Measurements from ENCODE around the gene DUS4L.

The DUS4L gene

DNA sequence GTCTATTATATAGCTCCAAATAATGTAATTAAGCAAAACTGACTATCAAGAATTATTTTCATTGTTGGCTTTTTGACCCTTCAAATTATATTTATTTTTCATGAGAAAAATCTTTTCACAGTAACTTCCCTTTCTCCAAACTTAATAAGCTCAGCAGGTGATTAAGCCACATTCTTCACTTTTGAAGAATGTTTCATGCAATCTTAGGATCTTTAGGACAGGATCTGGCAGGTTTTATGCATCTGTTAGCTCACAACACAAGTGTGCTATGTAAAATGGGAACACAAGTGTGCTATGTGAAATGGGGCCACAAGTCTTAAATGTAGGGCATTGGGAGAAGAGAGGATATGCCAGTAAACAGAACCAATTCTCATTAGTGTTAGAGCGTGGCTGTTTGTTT is 42.5 kb downstream of the DUS4L start:
- Mint-ChIP-seq H3K36me3 (ENCODE audit: insufficient read depth) (peaks cover 15% of the 10 kb centered on the region), H3K4me1 (no peaks in the 10 kb centered on the region), H3K9me3 (no peaks in the 10 kb centered on the region), H3K27ac (ENCODE audit: low read depth) (no peak overlapping the region), H3K27me3 (no peaks in the 10 kb centered on the region), H3K4me3 (no peak overlapping the region)
- ATAC-seq (replicated peaks; ENCODE audit: extremely low read depth, poor library complexity, severe bottlenecking): no peak
- DNase-seq (ENCODE audit: low spot score in 2 of 2): no peak

DNA sequence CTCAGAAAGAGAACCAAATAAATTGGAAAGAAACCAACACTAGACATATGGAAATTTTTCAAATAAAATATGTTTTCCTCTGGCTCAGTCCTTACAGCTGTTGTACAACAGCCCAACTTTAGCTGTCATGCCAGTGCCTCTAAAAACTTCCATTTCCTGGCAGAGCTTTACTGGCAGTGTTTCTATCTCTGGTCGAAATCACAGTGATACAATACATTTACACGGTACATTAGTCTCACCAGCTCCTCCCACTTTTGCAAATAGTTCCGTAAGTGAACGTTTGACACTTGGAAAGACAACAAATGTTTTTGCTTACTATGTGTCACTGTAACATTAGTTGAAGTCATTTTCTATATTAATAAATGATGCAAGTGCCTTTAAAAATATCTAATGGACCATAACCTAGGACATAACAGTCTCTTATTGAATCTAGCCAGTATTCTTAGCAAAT is 46.1 kb downstream of the DUS4L start:
- H3K4me3 Mint-ChIP-seq: no peak overlapping the region
- ATAC-seq (replicated peaks; ENCODE audit: extremely low read depth, poor library complexity, severe bottlenecking): no peak
- no peaks in the 10 kb centered on the region for H3K4me1 Mint-ChIP-seq
- no peaks in the 10 kb centered on the region for H3K27me3 Mint-ChIP-seq
- peaks cover 8% of the 10 kb centered on the region for H3K36me3 Mint-ChIP-seq (ENCODE audit: insufficient read depth)
- DNase-seq (ENCODE audit: low spot score in 2 of 2): no peak
- H3K9me3 Mint-ChIP-seq: no peaks in the 10 kb centered on the region
- no peak overlapping the region for H3K27ac Mint-ChIP-seq (ENCODE audit: low read depth)

DNA sequence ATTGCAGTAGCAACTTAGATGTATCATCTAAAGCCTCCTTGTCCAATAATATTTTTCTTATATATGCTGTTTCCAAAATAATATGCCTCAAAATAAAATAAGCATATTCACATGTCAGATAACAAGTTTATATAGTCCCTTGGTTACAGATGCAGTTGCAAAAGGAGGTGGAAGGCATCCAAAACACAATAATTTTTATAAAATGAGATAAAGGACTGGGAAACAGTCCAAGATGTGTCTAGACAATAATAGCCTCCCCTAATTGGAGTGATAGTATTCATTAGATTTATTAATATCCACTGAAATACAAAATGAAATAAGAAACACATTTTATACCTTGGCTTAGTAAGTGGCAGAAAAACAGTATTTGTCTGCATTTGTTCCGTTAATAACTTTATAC is 46.6 kb downstream of the DUS4L start:
- H3K27me3 Mint-ChIP-seq: no peaks in the 10 kb centered on the region
- no peaks in the 10 kb centered on the region for H3K9me3 Mint-ChIP-seq
- no peak overlapping the region for H3K27ac Mint-ChIP-seq (ENCODE audit: low read depth)
- no peaks in the 10 kb centered on the region for H3K4me1 Mint-ChIP-seq
- ATAC-seq (replicated peaks; ENCODE audit: extremely low read depth, poor library complexity, severe bottlenecking) (no peak), DNase-seq (ENCODE audit: low spot score in 2 of 2) (no peak)
- peaks cover 9% of the 10 kb centered on the region for H3K36me3 Mint-ChIP-seq (ENCODE audit: insufficient read depth)
- H3K4me3 Mint-ChIP-seq: no peak overlapping the region

DNA sequence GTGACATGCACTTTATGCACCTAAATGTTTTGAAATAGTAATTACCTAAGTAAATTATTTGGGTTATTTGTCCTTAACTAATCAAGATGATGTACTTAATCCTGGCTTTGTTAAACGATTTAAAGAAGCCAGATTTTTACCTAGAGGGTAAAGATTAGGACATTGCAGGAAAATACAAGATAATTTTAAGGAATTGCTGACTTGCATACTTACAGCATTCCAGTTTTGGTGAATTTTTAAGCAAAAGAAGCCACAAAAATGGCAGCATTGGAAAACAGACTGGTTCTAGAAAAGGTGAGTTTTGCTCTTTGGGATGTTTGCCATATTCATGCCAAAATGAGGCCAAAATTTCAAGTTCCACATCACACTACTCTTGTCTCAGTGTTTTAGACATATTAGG is 49.7 kb downstream of the DUS4L start:
- H3K27me3 Mint-ChIP-seq: no peaks in the 10 kb centered on the region
- DNase-seq (ENCODE audit: low spot score in 2 of 2): no peak
- ATAC-seq (replicated peaks; ENCODE audit: extremely low read depth, poor library complexity, severe bottlenecking): no peak
- H3K4me1 Mint-ChIP-seq: no peaks in the 10 kb centered on the region
- H3K27ac Mint-ChIP-seq (ENCODE audit: low read depth): no peak overlapping the region
- peaks cover 17% of the 10 kb centered on the region for H3K36me3 Mint-ChIP-seq (ENCODE audit: insufficient read depth)
- no peak overlapping the region for H3K4me3 Mint-ChIP-seq
- no peaks in the 10 kb centered on the region for H3K9me3 Mint-ChIP-seq

DNA sequence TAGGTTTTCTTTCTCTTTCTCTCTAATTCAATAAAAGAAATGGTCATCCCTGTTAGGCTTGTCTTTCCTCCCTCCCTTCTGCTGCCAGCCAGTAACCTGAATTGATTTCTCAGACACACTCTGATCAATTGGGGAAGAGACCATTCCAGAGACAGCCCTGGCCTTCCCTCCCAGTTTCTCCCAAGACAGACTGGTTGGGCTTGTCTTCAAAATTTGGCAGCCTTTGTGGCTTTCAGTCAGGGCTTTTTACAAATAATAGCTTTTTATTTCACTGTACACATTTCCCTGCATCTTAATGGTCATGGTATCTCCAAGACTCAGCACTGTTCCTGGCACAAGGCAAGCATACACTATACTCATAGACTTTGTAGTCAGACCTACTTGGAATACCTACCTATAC is 50.2 kb downstream of the DUS4L start:
- H3K36me3 Mint-ChIP-seq (ENCODE audit: insufficient read depth): peaks cover 14% of the 10 kb centered on the region
- H3K27ac Mint-ChIP-seq (ENCODE audit: low read depth): no peak overlapping the region
- no peak overlapping the region for H3K4me3 Mint-ChIP-seq
- no peaks in the 10 kb centered on the region for H3K9me3 Mint-ChIP-seq
- no peaks in the 10 kb centered on the region for H3K4me1 Mint-ChIP-seq
- ATAC-seq (replicated peaks; ENCODE audit: extremely low read depth, poor library complexity, severe bottlenecking) (no peak), DNase-seq (ENCODE audit: low spot score in 2 of 2) (no peak)
- no peaks in the 10 kb centered on the region for H3K27me3 Mint-ChIP-seq

DNA sequence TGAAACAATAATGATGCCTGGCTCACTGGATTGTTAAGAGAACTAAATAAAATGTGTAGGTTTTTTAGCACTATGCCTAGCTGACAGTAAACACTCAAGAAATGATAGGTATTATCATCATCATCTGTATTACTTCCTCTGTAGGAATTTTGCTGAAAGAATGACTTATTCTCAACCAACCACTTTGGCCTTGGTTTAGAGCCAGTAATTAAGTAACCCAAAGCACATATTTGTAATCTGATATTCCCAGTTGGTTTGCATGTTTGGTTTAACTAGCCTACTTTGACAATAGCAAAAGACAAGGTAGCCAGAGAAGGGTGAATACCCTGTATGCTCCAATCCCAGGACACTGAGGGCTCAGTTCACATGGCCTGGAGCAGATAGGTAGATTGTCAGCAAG is 50.7 kb downstream of the DUS4L start:
- H3K27me3 Mint-ChIP-seq: no peaks in the 10 kb centered on the region
- H3K36me3 Mint-ChIP-seq (ENCODE audit: insufficient read depth): peaks cover 13% of the 10 kb centered on the region
- no peaks in the 10 kb centered on the region for H3K4me1 Mint-ChIP-seq
- no peak overlapping the region for H3K4me3 Mint-ChIP-seq
- ATAC-seq (replicated peaks; ENCODE audit: extremely low read depth, poor library complexity, severe bottlenecking) (no peak), DNase-seq (ENCODE audit: low spot score in 2 of 2) (no peak)
- H3K9me3 Mint-ChIP-seq: no peaks in the 10 kb centered on the region
- H3K27ac Mint-ChIP-seq (ENCODE audit: low read depth): no peak overlapping the region

DNA sequence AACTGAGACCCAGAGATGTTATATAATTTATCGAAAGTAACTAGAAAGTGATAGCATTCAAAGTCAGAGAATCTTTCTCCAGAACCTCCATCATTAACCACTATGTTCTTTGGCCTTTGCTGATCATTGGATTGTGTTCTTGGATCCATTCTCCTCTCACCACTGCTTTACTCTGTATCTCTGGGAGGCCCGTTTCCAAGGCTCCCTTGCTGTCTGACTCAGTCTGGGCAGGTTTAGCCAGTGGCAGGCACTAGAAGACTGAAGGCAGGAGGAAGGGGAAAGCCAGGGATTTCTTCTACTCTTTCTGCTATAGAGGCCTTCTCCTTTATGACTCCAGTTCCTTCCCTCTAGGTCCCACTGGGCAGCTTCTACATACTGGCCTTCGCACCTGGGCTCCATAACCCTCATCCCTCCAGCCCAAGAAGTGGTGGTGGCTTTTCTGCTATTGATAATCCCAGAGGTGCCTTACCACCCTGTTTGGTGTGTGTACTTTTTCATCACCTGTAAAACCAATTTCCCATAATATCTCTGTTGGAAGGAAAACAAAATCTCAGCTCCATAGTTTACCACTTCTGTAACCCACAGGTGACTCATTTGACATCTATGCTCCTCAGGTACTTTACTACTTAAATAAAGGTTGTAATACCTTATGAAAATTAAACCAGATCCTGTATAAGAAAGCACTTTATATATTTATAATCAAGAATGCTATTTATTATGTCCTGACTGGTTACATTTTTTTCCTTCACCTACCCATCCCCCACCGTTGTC is 52.3 kb downstream of the DUS4L start:
- Mint-ChIP-seq H3K4me3 (no peak overlapping the region), H3K4me1 (no peaks in the 10 kb centered on the region), H3K9me3 (no peaks in the 10 kb centered on the region), H3K36me3 (ENCODE audit: insufficient read depth) (peaks cover 12% of the 10 kb centered on the region), H3K27ac (ENCODE audit: low read depth) (peak overlapping the region; percentile 20), H3K27me3 (no peaks in the 10 kb centered on the region)
- DNase-seq (ENCODE audit: low spot score in 2 of 2): no peak
- ATAC-seq (replicated peaks; ENCODE audit: extremely low read depth, poor library complexity, severe bottlenecking): no peak

DNA sequence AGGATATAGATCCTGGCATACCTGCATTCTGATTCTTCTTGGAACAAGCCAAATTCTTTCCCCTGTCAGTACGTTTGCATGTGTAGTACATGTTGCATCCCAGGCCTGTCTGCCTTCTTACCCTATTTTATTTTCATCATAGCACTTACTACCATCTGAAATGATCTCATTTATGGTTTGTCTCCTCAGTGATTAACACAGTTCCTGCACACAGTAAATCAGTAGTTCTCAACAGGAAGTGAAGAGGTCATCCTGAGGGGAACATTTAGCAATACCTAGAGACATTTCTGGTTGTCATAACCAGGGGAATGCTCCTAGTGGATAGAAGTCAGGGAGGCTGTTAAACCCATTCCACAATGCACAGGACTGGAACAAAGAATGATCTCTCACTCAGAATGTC is 58.7 kb downstream of the DUS4L start:
- no peak for DNase-seq (ENCODE audit: low spot score in 2 of 2)

DNA sequence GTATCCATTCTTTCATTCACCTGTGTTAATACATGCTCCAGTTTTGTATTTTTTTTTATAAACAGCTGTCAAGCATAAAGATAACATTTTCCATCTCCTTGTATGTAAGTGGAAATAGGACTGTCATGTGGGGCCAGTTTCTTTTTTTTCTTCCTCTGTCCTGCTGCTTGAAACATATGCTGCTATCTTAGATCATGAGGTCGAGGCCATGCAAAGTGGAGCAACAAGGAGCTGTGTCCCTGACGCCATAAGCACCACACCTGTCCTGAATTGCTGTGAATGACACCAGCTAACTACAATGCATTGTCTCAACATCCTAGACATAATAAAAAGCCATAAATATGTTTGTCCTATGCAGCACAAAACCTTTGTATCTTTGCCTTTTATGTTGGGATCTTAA is 59.1 kb downstream of the DUS4L start:
- no peaks in the 10 kb centered on the region for H3K36me3 Mint-ChIP-seq (ENCODE audit: insufficient read depth)
- ATAC-seq (replicated peaks; ENCODE audit: extremely low read depth, poor library complexity, severe bottlenecking) (no peak), DNase-seq (ENCODE audit: low spot score in 2 of 2) (no peak)

More for the DNA sequence above, 58.7 kb downstream of the DUS4L start:
- no peak overlapping the region for H3K4me3 Mint-ChIP-seq
- H3K27me3 Mint-ChIP-seq: no peaks in the 10 kb centered on the region
- H3K36me3 Mint-ChIP-seq (ENCODE audit: insufficient read depth): no peaks in the 10 kb centered on the region
- no peak overlapping the region for H3K27ac Mint-ChIP-seq (ENCODE audit: low read depth)
- ATAC-seq (replicated peaks; ENCODE audit: extremely low read depth, poor library complexity, severe bottlenecking): no peak
- H3K9me3 Mint-ChIP-seq: no peaks in the 10 kb centered on the region
- H3K4me1 Mint-ChIP-seq: no peaks in the 10 kb centered on the region

DNA sequence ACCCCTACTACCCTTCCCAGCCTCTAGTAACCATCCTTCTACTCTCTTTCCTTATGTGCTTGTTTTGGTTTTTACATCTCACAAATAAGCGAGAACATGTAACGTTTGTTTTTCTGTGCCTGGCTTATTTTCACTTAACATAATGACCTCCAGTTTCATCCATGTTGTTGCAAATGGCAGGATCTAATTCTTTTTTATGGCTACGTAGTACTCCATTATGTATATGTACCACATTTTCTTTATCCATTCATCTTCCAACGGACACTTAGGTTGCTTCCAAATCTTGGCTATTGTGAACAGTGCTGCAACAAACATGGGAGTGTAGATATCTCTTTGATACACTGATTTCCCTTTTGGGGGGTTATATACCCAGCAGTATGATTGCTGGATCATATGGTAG is 63.2 kb downstream of the DUS4L start:
- Mint-ChIP-seq H3K4me1 (no peaks in the 10 kb centered on the region), H3K4me3 (no peak overlapping the region), H3K36me3 (ENCODE audit: insufficient read depth) (no peaks in the 10 kb centered on the region), H3K27me3 (no peaks in the 10 kb centered on the region), H3K27ac (ENCODE audit: low read depth) (no peak overlapping the region), H3K9me3 (no peaks in the 10 kb centered on the region)
- DNase-seq (ENCODE audit: low spot score in 2 of 2) (no peak), ATAC-seq (replicated peaks; ENCODE audit: extremely low read depth, poor library complexity, severe bottlenecking) (no peak)

More for the DNA sequence above, 59.1 kb downstream of the DUS4L start:
- no peaks in the 10 kb centered on the region for H3K27me3 Mint-ChIP-seq
- no peaks in the 10 kb centered on the region for H3K4me1 Mint-ChIP-seq
- H3K4me3 Mint-ChIP-seq: no peak overlapping the region
- H3K27ac Mint-ChIP-seq (ENCODE audit: low read depth): no peak overlapping the region
- no peaks in the 10 kb centered on the region for H3K9me3 Mint-ChIP-seq
